Keratinocyte (primary cell): Measurements from ENCODE around the gene CILP2. TPM values are rescaled to one million over a fixed set of nuclear protein-coding genes. Genes with fewer than 3 reads are reported as not detected.

Experiments used
- DNase-seq: peaks from one replicate; pipeline ENCODE4 v3.0.0-alpha.2; 2011; ENCODE audit warnings: low read depth, missing footprints, low spot score
- FAIRE-seq: peaks from 2 replicates; lab custom pipeline; 2011; peaks lifted over from hg19 to GRCh38; lab: Jason Lieb, UNC
- H2AFZ ChIP-seq: 2 replicates; pipeline ENCODE4 v1.6.0; 2012; ENCODE audit warnings: low read length, control low read depth, inconsistent platforms; ENCODE audit not compliant: control insufficient read depth
- H3K27ac ChIP-seq: 2 replicates; pipeline ENCODE4 v1.5.1; 2011; ENCODE audit warnings: low read length; ENCODE audit not compliant: control insufficient read depth, insufficient read depth
- H3K27me3 ChIP-seq: 3 replicates; pipeline ENCODE4 v1.6.0; 2011; ENCODE audit warnings: low read length; ENCODE audit not compliant: control insufficient read depth, insufficient read depth; ENCODE audit errors: extremely low read depth
- H3K36me3 ChIP-seq, 2 experiments: 2 replicates in 1 of 2; 3 replicates in 1 of 2; pipeline ENCODE4 v1.5.1; 2011; ENCODE audit warnings: low read length in 2 of 2, mild to moderate bottlenecking in 1 of 2; ENCODE audit not compliant: control insufficient read depth in 2 of 2, insufficient read depth in 2 of 2; ENCODE audit errors: extremely low read depth in 1 of 2
- H3K4me1 ChIP-seq: 3 replicates; pipeline ENCODE4 v1.5.1; 2011; ENCODE audit warnings: low read length; ENCODE audit not compliant: control insufficient read depth, insufficient read depth; ENCODE audit errors: extremely low read depth
- H3K4me2 ChIP-seq: 3 replicates; pipeline ENCODE4 v1.6.0; 2011; ENCODE audit warnings: low read depth, low read length; ENCODE audit not compliant: control insufficient read depth, insufficient read depth; ENCODE audit errors: extremely low read depth
- H3K4me3 ChIP-seq, 3 experiments: fragments of 200-600 bp in 1 of 3; sonication (generic) in 1 of 3; 2 replicates in 2 of 3; 3 replicates in 1 of 3; pipeline ENCODE4 v1.5.1; 2011 to 2016; ENCODE audit warnings: low read length in 3 of 3, mild to moderate bottlenecking in 3 of 3, control low read depth in 2 of 3, inconsistent platforms in 1 of 3, low read depth in 1 of 3, mixed read lengths in 1 of 3, mixed run types in 1 of 3, moderate library complexity in 1 of 3; ENCODE audit not compliant: control insufficient read depth in 2 of 3, insufficient read depth in 2 of 3; ENCODE audit errors: extremely low read depth in 1 of 3
- H3K79me2 ChIP-seq: 2 replicates; pipeline ENCODE4 v1.6.0; 2012; ENCODE audit warnings: low read length; ENCODE audit not compliant: control insufficient read depth, insufficient read depth
- H3K9ac ChIP-seq: 3 replicates; pipeline ENCODE4 v1.6.0; 2011; ENCODE audit warnings: low read length; ENCODE audit not compliant: control insufficient read depth, insufficient read depth; ENCODE audit errors: extremely low read depth
- H3K9me1 ChIP-seq: 3 replicates; pipeline ENCODE4 v1.6.0; 2011; ENCODE audit warnings: low read length; ENCODE audit not compliant: control insufficient read depth, insufficient read depth; ENCODE audit errors: extremely low read depth
- H3K9me3 ChIP-seq: 2 replicates; pipeline ENCODE4 v1.5.1; 2012; ENCODE audit warnings: low read depth, low read length; ENCODE audit not compliant: control insufficient read depth
- H4K20me1 ChIP-seq: 3 replicates; pipeline ENCODE4 v1.6.0; 2011; ENCODE audit warnings: low read length; ENCODE audit not compliant: control insufficient read depth, insufficient read depth; ENCODE audit errors: extremely low read depth
- CTCF ChIP-seq, 3 experiments: IDR thresholded peaks in 1 of 3; conservative IDR thresholded peaks in 1 of 3; optimal IDR thresholded peaks in 1 of 3; 2 replicates in 2 of 3; 3 replicates in 1 of 3; pipeline versions ENCODE3 to v1.5.1; 2011; ENCODE audit warnings: low read length in 3 of 3, mild to moderate bottlenecking in 3 of 3, moderate library complexity in 2 of 3, control low read depth in 1 of 3, inconsistent platforms in 1 of 3; ENCODE audit not compliant: insufficient read depth in 2 of 3; ENCODE audit errors: extremely low read depth in 1 of 3
- EZH2 ChIP-seq: IDR thresholded peaks from one replicate; pipeline ENCODE4 v1.6.1; 2012; ENCODE audit warnings: inconsistent platforms, mild to moderate bottlenecking, low read length, moderate library complexity
- dilution Hi-C: fragments of 300-500 bp; cut with MboI; formaldehyde crosslinking; loops from one replicate; pipeline ENCODE4 v1.7.0; 2020; ENCODE audit warnings: low sequenced_read_pairs; ENCODE audit not compliant: extremely low pct_ligation_motif_present
- polyA plus RNA-seq, 5 experiments: library from polyadenylated mRNA; depleted of rRNA in 3 of 5; stranded (reverse) in 3 of 5; stranded (forward) in 1 of 5; unstranded in 1 of 5; fragments of >200 nt; gene quantifications; 1 replicate in 1 of 5; 2 replicates in 3 of 5; 3 replicates in 1 of 5; pipeline versions ENCODE4 v1.2.1 to v1.2.3, GENCODE V29; 2011 to 2012; ENCODE audit warnings: missing spikeins in 2 of 5, low read depth in 1 of 5, low replicate concordance in 1 of 5

Gene CILP2
- polyA plus RNA-seq, 1 donor (not counting 4 experiments of a cell fraction or from before 2014, with no cell fraction given), result 0.07 TPM

GRCh38 chr19:19591133-19591825 lies 53.2 kb downstream of the CILP2 start:
- Histone ChIP-seq H3K4me3 (peak overlapping the region in 1 of 3 experiments; percentile 40), H3K4me1 (peaks cover 23% of the 10 kb centered on the region), H3K9me3 (no peaks in the 10 kb centered on the region), H3K4me2 (peak overlapping the region; percentile 74), H3K27ac (peak overlapping the region; percentile 90), H3K9me1 (no peaks in the 10 kb centered on the region), H3K9ac (peak overlapping the region; percentile 74), H2AFZ (peak overlapping the region; percentile 76), H4K20me1 (no peaks in the 10 kb centered on the region), H3K36me3 (no peaks in the 10 kb centered on the region), H3K79me2 (no peaks in the 10 kb centered on the region), H3K27me3 (no peaks in the 10 kb centered on the region)
- dilution Hi-C loops, result no loop called here
- no peak for TF ChIP-seq EZH2
- TF ChIP-seq CTCF (optimal IDR thresholded peaks at IDR 0.05 in 1 of 3, IDR thresholded peaks at IDR 0.05 in 1 of 3, conservative IDR thresholded peaks at IDR 0.05 in 1 of 3; ENCODE audit: extremely low read depth in 1 of 3, insufficient read depth in 2 of 3, low read length in 3 of 3), result no peak
- peak; percentile 80 for FAIRE-seq
- peak; percentile 95 for DNase-seq

DNA sequence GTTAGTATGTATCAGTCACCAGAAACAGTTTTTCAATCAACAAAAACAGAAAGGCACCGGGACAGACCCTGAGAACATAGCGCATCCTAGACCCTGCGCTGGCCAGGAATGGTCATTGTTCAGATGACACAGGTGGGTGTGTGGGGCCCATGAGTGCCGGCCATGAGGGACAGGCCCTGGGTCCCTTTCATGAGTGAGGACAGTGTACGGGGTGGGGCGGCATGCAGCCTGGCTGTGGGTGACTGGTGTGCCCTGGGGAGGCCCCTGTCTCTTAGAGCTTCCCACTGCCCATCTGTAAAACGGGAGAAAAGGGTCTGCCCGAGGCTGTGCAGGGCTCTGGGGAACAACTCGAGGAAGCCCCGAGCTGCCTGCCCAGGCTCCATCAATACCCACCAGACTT lies 54.6 kb downstream of the CILP2 start:
- no peak for DNase-seq
- H3K9ac ChIP-seq, result no peak overlapping the region
- H3K4me2 ChIP-seq, result no peak overlapping the region
- H2AFZ ChIP-seq, result no peak overlapping the region
- H3K4me1 ChIP-seq, result peaks cover 23% of the 10 kb centered on the region
- no peak for TF ChIP-seq CTCF (optimal IDR thresholded peaks at IDR 0.05 in 1 of 3, IDR thresholded peaks at IDR 0.05 in 1 of 3, conservative IDR thresholded peaks at IDR 0.05 in 1 of 3; ENCODE audit: extremely low read depth in 1 of 3, insufficient read depth in 2 of 3, low read length in 3 of 3)
- no peak for TF ChIP-seq EZH2
- H3K4me3 ChIP-seq, result no peak overlapping the region
- H3K36me3 ChIP-seq, result no peaks in the 10 kb centered on the region
- no peaks in the 10 kb centered on the region for H3K27me3 ChIP-seq
- no peaks in the 10 kb centered on the region for H3K9me1 ChIP-seq
- FAIRE-seq, result no peak
- no peaks in the 10 kb centered on the region for H3K9me3 ChIP-seq
- no peak overlapping the region for H3K27ac ChIP-seq
- H3K79me2 ChIP-seq, result no peaks in the 10 kb centered on the region
- dilution Hi-C loops, result no loop called here
- no peaks in the 10 kb centered on the region for H4K20me1 ChIP-seq
